Fibroblast of the aortic adventitia (primary cell): Measurements from ENCODE around the gene ATP6V1G2. TPM values are rescaled to one million over a fixed set of nuclear protein-coding genes. Genes with fewer than 3 reads are reported as not detected.

Source experiments
- DNase-seq: peaks from one replicate; pipeline ENCODE4 v3.0.0-alpha.2; 2010; ENCODE audit warnings: low read depth
- H3K4me3 ChIP-seq: 2 replicates; pipeline ENCODE4 v1.5.1; 2011; ENCODE audit warnings: low read depth, mild to moderate bottlenecking, control low read depth, low read length, moderate library complexity
- CTCF ChIP-seq: IDR thresholded peaks from 2 replicates; pipeline ENCODE4 v1.5.1; 2011; ENCODE audit warnings: mild to moderate bottlenecking, low read length, control low read depth, inconsistent platforms; ENCODE audit not compliant: insufficient read depth
- total RNA-seq: library from RNA; depleted of rRNA; stranded (reverse); fragments of >200 nt; gene quantifications from 2 replicates; pipeline ENCODE4 v1.2.3, GENCODE V29; 2012; ENCODE audit warnings: low replicate concordance

The ATP6V1G2 gene
- total RNA-seq, 1 donor, result 3.8 TPM

- TF ChIP-seq CTCF, result no peak
- no peak overlapping the region for H3K4me3 ChIP-seq
- no peak for DNase-seq
Observed at GRCh38 chr6:31545291-31545690, 1.1 kb downstream of the ATP6V1G2 start.

GRCh38 chr6:31544676-31545075 lies 1.7 kb downstream of the ATP6V1G2 start:
- TF ChIP-seq CTCF, result no peak
- no peak overlapping the region for H3K4me3 ChIP-seq
- no peak for DNase-seq

GRCh38 chr6:31543639-31544038 lies 2.8 kb downstream of the ATP6V1G2 start:
- TF ChIP-seq CTCF, result no peak
- no peak overlapping the region for H3K4me3 ChIP-seq

GRCh38 chr6:31541658-31542521 lies 4.5 kb downstream of the ATP6V1G2 start, which contains the start of gene DDX39B:
TSS of gene DDX39B (minus strand) at chr6:31542003. CDS start at chr6:31540532, 1,471 bp downstream.
- peak within 1 kb of the TSS; percentile 95 for H3K4me3 ChIP-seq
- TF ChIP-seq CTCF, result no peak
- DNase-seq, result peak; percentile 98

More at GRCh38 chr6:31543639-31544038, 2.8 kb downstream of the ATP6V1G2 start:
- DNase-seq, result no peak

GRCh38 chr6:31541059-31541657 lies 5.2 kb downstream of the ATP6V1G2 start:
- TF ChIP-seq CTCF, result no peak
- H3K4me3 ChIP-seq, result peak overlapping the region; percentile 95
- peak; percentile 58 for DNase-seq

- DNase-seq, result no peak
- no peak for TF ChIP-seq CTCF
- H3K4me3 ChIP-seq, result peak overlapping the region; percentile 95
Observed at GRCh38 chr6:31540640-31541039, 5.8 kb downstream of the ATP6V1G2 start.
